SK-N-SH (cell line): ENCODE measurements around the gene FNTB. TPM values are rescaled to one million over a fixed set of nuclear protein-coding genes. Genes with fewer than 3 reads are reported as not detected.

ENCODE experiments used
- CTCF ChIA-PET: fragments of 300-600, 350-600 bp; formaldehyde crosslinking; extraction: SDS; loops from one replicate; lab custom pipeline; 2021; lab: Yijun Ruan, JAX
- POLR2A ChIA-PET: fragments of 350-600 bp; sonication (Branson Sonifier 250); formaldehyde crosslinking; extraction: SDS; loops from one replicate; lab custom pipeline; 2020; ENCODE audit warnings: antibody characterized with exemption, inconsistent platforms; lab: Yijun Ruan, JAX
- DNase-seq: peaks from one replicate; pipeline ENCODE4 v3.0.0; 2012
- H2AFZ ChIP-seq: fragments of 200-600 bp; sonication (generic); 2 replicates; pipeline ENCODE4 v1.8.1; 2016; ENCODE audit warnings: antibody characterized with exemption, mild to moderate bottlenecking, low read depth
- H3F3A ChIP-seq: fragments of 200-600 bp; sonication (generic); replicated peaks from 2 replicates; pipeline ENCODE3; 2016; ENCODE audit warnings: antibody characterized with exemption, mild to moderate bottlenecking; ENCODE audit not compliant: insufficient read depth
- H3K27ac ChIP-seq, 2 experiments: fragments of 200-500 bp in 1 of 2; fragments of 200-600 bp in 1 of 2; sonication (Bioruptor generic) in 1 of 2; sonication (generic), shearing (Covaris generic) in 1 of 2; 2 replicates each; pipeline versions ENCODE4 v1.5.1 to v1.6.1; 2014 to 2016; ENCODE audit warnings: low read depth in 2 of 2, inconsistent platforms in 1 of 2, low read length in 1 of 2, mild to moderate bottlenecking in 1 of 2, mixed read lengths in 1 of 2
- H3K27me3 ChIP-seq: fragments of 200-600 bp; sonication (generic), shearing (Covaris generic); 2 replicates; pipeline ENCODE4 v1.6.1; 2016; ENCODE audit warnings: mixed run types; ENCODE audit not compliant: insufficient read depth
- H3K36me3 ChIP-seq, 2 experiments: fragments of 200-500 bp in 1 of 2; fragments of 200-600 bp in 1 of 2; sonication (Bioruptor generic) in 1 of 2; sonication (generic) in 1 of 2; replicated peaks in 1 of 2; 2 replicates each; pipeline versions ENCODE3 to v1.5.1; 2014 to 2016; ENCODE audit warnings: low read length in 1 of 2, mild to moderate bottlenecking in 1 of 2; ENCODE audit not compliant: insufficient read depth in 2 of 2, control insufficient read depth in 1 of 2
- H3K4me1 ChIP-seq, 2 experiments: fragments of 200-500 bp in 1 of 2; fragments of 200-600 bp in 1 of 2; sonication (Bioruptor generic) in 1 of 2; sonication (generic), shearing (Covaris generic) in 1 of 2; 2 replicates each; pipeline versions ENCODE4 v1.5.1 to v1.6.1; 2014 to 2016; ENCODE audit warnings: low read depth in 1 of 2, low read length in 1 of 2, mixed run types in 1 of 2; ENCODE audit not compliant: insufficient read depth in 2 of 2, control insufficient read depth in 1 of 2
- H3K4me2 ChIP-seq: fragments of 200-600 bp; sonication (generic), shearing (Covaris generic); 2 replicates; pipeline ENCODE4 v1.6.1; 2017; ENCODE audit warnings: mixed run types
- H3K4me3 ChIP-seq, 2 experiments: fragments of 200-500 bp in 1 of 2; fragments of 200-600 bp in 1 of 2; sonication (Bioruptor generic) in 1 of 2; sonication (generic), shearing (Covaris generic) in 1 of 2; 2 replicates each; pipeline versions ENCODE4 v1.5.1 to v1.8.1; 2014 to 2016; ENCODE audit warnings: low read depth in 2 of 2, inconsistent platforms in 1 of 2, low read length in 1 of 2, mild to moderate bottlenecking in 1 of 2, mixed read lengths in 1 of 2, moderate library complexity in 1 of 2
- H3K79me2 ChIP-seq: fragments of 200-600 bp; sonication (generic); 2 replicates; pipeline ENCODE4 v1.8.1; 2017; ENCODE audit warnings: mild to moderate bottlenecking; ENCODE audit not compliant: insufficient read depth
- H3K9ac ChIP-seq: fragments of 200-600 bp; sonication (generic); 2 replicates; pipeline ENCODE4 v1.6.1; 2017; ENCODE audit warnings: mixed run types
- H3K9me2 ChIP-seq: fragments of 200-600 bp; sonication (generic); 2 replicates; pipeline ENCODE4 v1.6.1; 2017; ENCODE audit warnings: mixed run types
- H3K9me3 ChIP-seq: fragments of 200-600 bp; sonication (generic); 2 replicates; pipeline ENCODE4 v1.6.1; 2017; ENCODE audit warnings: mixed run types, mild to moderate bottlenecking, moderate library complexity
- H4K20me1 ChIP-seq: fragments of 200-600 bp; sonication (generic); 2 replicates; pipeline ENCODE4 v1.6.1; 2017; ENCODE audit warnings: mild to moderate bottlenecking, mixed run types; ENCODE audit not compliant: insufficient read depth
- CHD2 ChIP-seq: fragments of 150-350 bp; IDR thresholded peaks from 2 replicates; pipeline ENCODE4 v1.6.1; 2018; ENCODE audit warnings: low read length; ENCODE audit not compliant: partially characterized antibody
- ELF1 ChIP-seq: IDR thresholded peaks from 2 replicates; pipeline ENCODE4 v1.4.0; 2012
- EP300 ChIP-seq, 2 experiments: IDR thresholded peaks; 2 replicates each; pipeline versions ENCODE4 v1.4.0 to v1.6.1; 2012; ENCODE audit warnings: borderline replicate concordance in 1 of 2, low read depth in 1 of 2, low read length in 1 of 2
- GATA2 ChIP-seq: sonication (generic); formaldehyde crosslinking; IDR thresholded peaks from 2 replicates; pipeline ENCODE4 v1.5.0; 2020; ENCODE audit warnings: mild to moderate bottlenecking, missing genetic modification reagents
- MEF2A ChIP-seq: IDR thresholded peaks from 2 replicates; pipeline ENCODE4 v1.4.0; 2012; ENCODE audit warnings: low read depth, borderline replicate concordance
- MXI1 ChIP-seq: IDR thresholded peaks from 2 replicates; pipeline ENCODE4 v1.6.1; 2012; ENCODE audit warnings: mild to moderate bottlenecking, low read depth, low read length, improper control_type of control experiment
- POLR2AphosphoS5 ChIP-seq: IDR thresholded peaks from 2 replicates; pipeline ENCODE4 v1.6.1; 2012; ENCODE audit warnings: low read depth, low read length
- RAD21 ChIP-seq: IDR thresholded peaks from 2 replicates; pipeline ENCODE4 v1.6.1; 2012; ENCODE audit warnings: mild to moderate bottlenecking, low read length
- RFX5 ChIP-seq: IDR thresholded peaks from 2 replicates; pipeline ENCODE4 v1.6.1; 2012; ENCODE audit warnings: mild to moderate bottlenecking, improper control_type of control experiment, low read length
- RXRA ChIP-seq: IDR thresholded peaks from 2 replicates; pipeline ENCODE4 v1.4.0; 2012; ENCODE audit warnings: low read depth, mild to moderate bottlenecking, borderline replicate concordance
- SMC3 ChIP-seq: IDR thresholded peaks from 2 replicates; pipeline ENCODE4 v1.6.1; 2012; ENCODE audit warnings: low read depth, low read length, improper control_type of control experiment
- TAF1 ChIP-seq: IDR thresholded peaks from 2 replicates; pipeline ENCODE4 v1.6.1; 2012; ENCODE audit warnings: low read depth, mild to moderate bottlenecking, low read length, moderate library complexity, borderline replicate concordance
- TCF12 ChIP-seq: IDR thresholded peaks from 2 replicates; pipeline ENCODE4 v1.4.0; 2012
- TEAD4 ChIP-seq: IDR thresholded peaks from 2 replicates; pipeline ENCODE4 v1.4.0; 2012; ENCODE audit warnings: mild to moderate bottlenecking, borderline replicate concordance; ENCODE audit not compliant: insufficient read depth
- WGBS: methylation state at CpG from one replicate; pipeline ENCODE4 v1.1.6; 2017; ENCODE audit warnings: low lambda C conversion rate; 5-methylcytosine and 5-hydroxymethylcytosine counted together
- polyA plus RNA-seq, 3 experiments: library from polyadenylated mRNA; depleted of rRNA; stranded (reverse); fragments of >200 nt; gene quantifications; 2 replicates each; pipeline ENCODE4 v1.2.3, GENCODE V29; 2012
- TF ChIP-seq, protein P1 (sequence below): fragments of 150-350 bp; IDR thresholded peaks from 2 replicates; pipeline ENCODE4 v1.6.1; 2017; ENCODE audit warnings: antibody characterized with exemption, low read length, low read depth, borderline replicate concordance
- TF ChIP-seq, protein P2 (sequence below): IDR thresholded peaks from 2 replicates; pipeline ENCODE4 v1.6.1; 2012; ENCODE audit warnings: mild to moderate bottlenecking, low read depth, low read length, moderate library complexity
- TF ChIP-seq, protein P3 (sequence below): IDR thresholded peaks from 2 replicates; pipeline ENCODE4 v1.4.0; 2012; ENCODE audit warnings: low read depth, borderline replicate concordance

The FNTB gene
- polyA plus RNA-seq, 1 of the 3 experiments (the other 2 are of a cell fraction), result 18.4 TPM

DNA sequence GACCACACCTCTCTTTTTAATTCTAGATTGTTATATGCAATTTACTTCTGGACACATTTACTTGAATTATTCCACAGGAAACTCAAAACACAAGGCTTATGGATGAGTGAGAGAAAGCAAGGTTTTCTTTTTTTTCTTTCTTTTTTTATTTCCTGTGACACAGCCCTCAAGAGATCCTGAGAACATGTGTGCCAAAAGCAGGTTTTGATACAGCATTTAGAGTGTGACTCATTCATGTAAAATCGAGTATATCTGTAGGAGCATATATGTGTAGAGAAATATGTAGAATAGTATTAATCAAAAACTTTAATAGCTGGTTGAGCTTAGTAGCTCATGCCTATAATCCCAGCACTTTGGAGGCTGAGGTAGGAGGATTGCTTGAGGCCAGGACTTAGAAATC, 120.0 kb downstream of the FNTB start:
- WGBS, result 14% methylated on average over 1 of the region's 1 CpG
- Histone ChIP-seq H3K79me2 (peaks cover 4% of the 10 kb centered on the region; the same call in 1 of the 2 replicates), H3K27ac (no peak overlapping the region), H3F3A (no peaks in the 10 kb centered on the region), H2AFZ (no peak overlapping the region), H3K9ac (no peak overlapping the region), H3K9me2 (no peaks in the 10 kb centered on the region), H3K27me3 (no peaks in the 10 kb centered on the region), H4K20me1 (no peaks in the 10 kb centered on the region), H3K4me2 (no peak overlapping the region), H3K4me3 (no peak overlapping the region), H3K4me1 (peaks cover 0 to 3% of the 10 kb centered on the region in 2 experiments; a peak in 1 of 4 replicates), H3K36me3 (no peaks in the 10 kb centered on the region), H3K9me3 (no peaks in the 10 kb centered on the region)
- POLR2A ChIA-PET, result no interaction called here
- no peak for DNase-seq
- TF ChIP-seq MEF2A (no peak), TEAD4 (no peak), RXRA (no peak), CHD2 (no peak), POLR2AphosphoS5 (no peak)
- TF ChIP-seq, protein P1, sequence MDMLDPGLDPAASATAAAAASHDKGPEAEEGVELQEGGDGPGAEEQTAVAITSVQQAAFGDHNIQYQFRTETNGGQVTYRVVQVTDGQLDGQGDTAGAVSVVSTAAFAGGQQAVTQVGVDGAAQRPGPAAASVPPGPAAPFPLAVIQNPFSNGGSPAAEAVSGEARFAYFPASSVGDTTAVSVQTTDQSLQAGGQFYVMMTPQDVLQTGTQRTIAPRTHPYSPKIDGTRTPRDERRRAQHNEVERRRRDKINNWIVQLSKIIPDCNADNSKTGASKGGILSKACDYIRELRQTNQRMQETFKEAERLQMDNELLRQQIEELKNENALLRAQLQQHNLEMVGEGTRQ, result no peak
- CTCF ChIA-PET, result no interaction called here

DNA sequence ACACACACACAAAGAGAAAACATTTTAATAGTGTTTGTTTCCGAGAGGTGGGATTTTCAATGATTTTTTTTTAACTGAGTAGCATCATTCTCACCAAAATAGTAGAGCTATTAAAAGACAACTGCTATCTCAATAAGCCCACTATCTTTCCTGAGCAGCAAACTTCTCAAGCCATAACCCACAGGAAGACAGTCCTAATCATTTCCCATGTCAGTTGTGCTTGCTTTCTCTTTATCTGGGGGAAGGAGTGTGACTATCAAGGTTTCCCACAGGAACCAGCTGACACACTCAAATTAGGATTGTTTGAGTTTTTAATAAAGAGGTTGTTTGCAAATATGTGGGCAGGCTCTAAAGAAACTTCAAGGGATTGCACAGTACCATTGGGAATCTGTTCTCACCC, 120.5 kb downstream of the FNTB start:
- TF ChIP-seq POLR2AphosphoS5 (no peak), SMC3 (no peak), RFX5 (no peak), MXI1 (no peak)
- TF ChIP-seq, all 33 proteins: peak for 0
- Histone ChIP-seq H3K9me2 (no peaks in the 10 kb centered on the region), H3K9me3 (no peaks in the 10 kb centered on the region), H3K27ac (no peak overlapping the region), H2AFZ (no peak overlapping the region), H3K79me2 (no peaks in the 10 kb centered on the region; the same call in 1 of the 2 replicates), H3K4me1 (peaks cover 0 to 3% of the 10 kb centered on the region in 2 experiments; a peak in 1 of 4 replicates), H3K9ac (no peak overlapping the region), H4K20me1 (no peaks in the 10 kb centered on the region), H3K4me3 (no peak overlapping the region), H3K4me2 (no peak overlapping the region), H3K27me3 (no peaks in the 10 kb centered on the region), H3F3A (no peaks in the 10 kb centered on the region), H3K36me3 (no peaks in the 10 kb centered on the region)
- POLR2A ChIA-PET, result no interaction called here
- 83% methylated on average over 1 of the region's 1 CpG for WGBS
- CTCF ChIA-PET, result no interaction called here
- no peak for DNase-seq

DNA sequence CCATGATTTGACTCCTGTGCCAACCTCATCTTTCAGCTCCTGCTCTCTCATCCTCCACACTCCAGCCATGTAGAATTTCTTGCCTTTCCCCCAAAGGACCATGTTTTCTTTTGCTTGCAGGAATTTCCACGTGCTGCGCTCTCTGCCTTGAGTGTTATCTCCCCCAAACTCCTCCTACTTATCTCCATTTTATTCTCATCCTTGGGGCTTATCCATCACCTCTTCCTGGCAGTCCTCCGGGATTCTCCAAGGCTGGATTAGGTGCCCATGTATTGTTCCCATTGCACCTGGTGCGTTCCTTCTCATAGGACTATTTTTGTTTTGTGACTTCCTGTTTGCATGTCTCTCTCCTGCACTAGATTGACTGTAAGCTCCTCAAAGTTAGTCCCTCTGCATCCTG, 122.7 kb downstream of the FNTB start:
- H3K9me3 ChIP-seq, result no peaks in the 10 kb centered on the region
- H3K79me2 ChIP-seq, result no peaks in the 10 kb centered on the region
- 47% methylated on average over 4 of the region's 4 CpGs for WGBS
- POLR2A ChIA-PET, result no interaction called here
- TF ChIP-seq, protein P2, sequence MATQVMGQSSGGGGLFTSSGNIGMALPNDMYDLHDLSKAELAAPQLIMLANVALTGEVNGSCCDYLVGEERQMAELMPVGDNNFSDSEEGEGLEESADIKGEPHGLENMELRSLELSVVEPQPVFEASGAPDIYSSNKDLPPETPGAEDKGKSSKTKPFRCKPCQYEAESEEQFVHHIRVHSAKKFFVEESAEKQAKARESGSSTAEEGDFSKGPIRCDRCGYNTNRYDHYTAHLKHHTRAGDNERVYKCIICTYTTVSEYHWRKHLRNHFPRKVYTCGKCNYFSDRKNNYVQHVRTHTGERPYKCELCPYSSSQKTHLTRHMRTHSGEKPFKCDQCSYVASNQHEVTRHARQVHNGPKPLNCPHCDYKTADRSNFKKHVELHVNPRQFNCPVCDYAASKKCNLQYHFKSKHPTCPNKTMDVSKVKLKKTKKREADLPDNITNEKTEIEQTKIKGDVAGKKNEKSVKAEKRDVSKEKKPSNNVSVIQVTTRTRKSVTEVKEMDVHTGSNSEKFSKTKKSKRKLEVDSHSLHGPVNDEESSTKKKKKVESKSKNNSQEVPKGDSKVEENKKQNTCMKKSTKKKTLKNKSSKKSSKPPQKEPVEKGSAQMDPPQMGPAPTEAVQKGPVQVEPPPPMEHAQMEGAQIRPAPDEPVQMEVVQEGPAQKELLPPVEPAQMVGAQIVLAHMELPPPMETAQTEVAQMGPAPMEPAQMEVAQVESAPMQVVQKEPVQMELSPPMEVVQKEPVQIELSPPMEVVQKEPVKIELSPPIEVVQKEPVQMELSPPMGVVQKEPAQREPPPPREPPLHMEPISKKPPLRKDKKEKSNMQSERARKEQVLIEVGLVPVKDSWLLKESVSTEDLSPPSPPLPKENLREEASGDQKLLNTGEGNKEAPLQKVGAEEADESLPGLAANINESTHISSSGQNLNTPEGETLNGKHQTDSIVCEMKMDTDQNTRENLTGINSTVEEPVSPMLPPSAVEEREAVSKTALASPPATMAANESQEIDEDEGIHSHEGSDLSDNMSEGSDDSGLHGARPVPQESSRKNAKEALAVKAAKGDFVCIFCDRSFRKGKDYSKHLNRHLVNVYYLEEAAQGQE, result no peak
- TF ChIP-seq RXRA, result no peak
- no peak for TF ChIP-seq TEAD4
- TF ChIP-seq TAF1, result no peak
- no peak for TF ChIP-seq EP300 (IDR thresholded peaks at IDR 0.05; ENCODE audit: borderline replicate concordance in 1 of 2, low read depth in 1 of 2, low read length in 1 of 2)
- no peak for TF ChIP-seq ELF1
- no peak for TF ChIP-seq TCF12
- TF ChIP-seq RAD21, result no peak
- no peak for TF ChIP-seq GATA2 (CRISPR knock-in tag)
- TF ChIP-seq SMC3, result no peak
- TF ChIP-seq, protein P3, sequence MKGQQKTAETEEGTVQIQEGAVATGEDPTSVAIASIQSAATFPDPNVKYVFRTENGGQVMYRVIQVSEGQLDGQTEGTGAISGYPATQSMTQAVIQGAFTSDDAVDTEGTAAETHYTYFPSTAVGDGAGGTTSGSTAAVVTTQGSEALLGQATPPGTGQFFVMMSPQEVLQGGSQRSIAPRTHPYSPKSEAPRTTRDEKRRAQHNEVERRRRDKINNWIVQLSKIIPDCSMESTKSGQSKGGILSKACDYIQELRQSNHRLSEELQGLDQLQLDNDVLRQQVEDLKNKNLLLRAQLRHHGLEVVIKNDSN, result no peak
- TF ChIP-seq CHD2, result no peak
- TF ChIP-seq, all 33 proteins: peak for 0
- Histone ChIP-seq H3K27me3 (no peaks in the 10 kb centered on the region), H3F3A (no peaks in the 10 kb centered on the region), H3K36me3 (no peaks in the 10 kb centered on the region), H3K27ac (no peak overlapping the region), H2AFZ (no peak overlapping the region), H4K20me1 (no peaks in the 10 kb centered on the region), H3K9ac (no peak overlapping the region), H3K4me3 (no peak overlapping the region), H3K4me1 (no peaks in the 10 kb centered on the region), H3K9me2 (no peaks in the 10 kb centered on the region), H3K4me2 (no peak overlapping the region)
- no peak for DNase-seq
- CTCF ChIA-PET, result no interaction called here
